ENCODE measurements around the gene KRTAP5-11.
"Not testable (repeated sequence)": the region's sequence is repeated elsewhere in the genome, so short reads cannot be mapped to it uniquely, and the experiment has no call there.

The KRTAP5-11 gene

GRCh38 chr11:71582309-71582895 is at the start of gene KRTAP5-11:
Gene KRTAP5-11 (minus strand): TSS chr11:71582875. CDS start chr11:71582837, 38 bp downstream.
- no peak for DNase-seq

GRCh38 chr11:71631551-71631950 is 48.9 kb upstream of the KRTAP5-11 start:
- DNase-seq, result not testable (repeated sequence)

- not testable (repeated sequence) for DNase-seq
Measured at GRCh38 chr11:71630071-71630470, 47.4 kb upstream of the KRTAP5-11 start.

- DNase-seq, result not testable (repeated sequence)
Measured at GRCh38 chr11:71628943-71629342, 46.3 kb upstream of the KRTAP5-11 start.

GRCh38 chr11:71623226-71623625 is 40.6 kb upstream of the KRTAP5-11 start:
- DNase-seq, result not testable (repeated sequence)

GRCh38 chr11:71622561-71622960 is 39.9 kb upstream of the KRTAP5-11 start:
- not testable (repeated sequence) for DNase-seq

GRCh38 chr11:71615003-71615402 is 32.3 kb upstream of the KRTAP5-11 start:
- not testable (repeated sequence) for DNase-seq

- DNase-seq, result not testable (repeated sequence)
Measured at GRCh38 chr11:71614366-71614917, 31.8 kb upstream of the KRTAP5-11 start.

GRCh38 chr11:71613931-71614330 is 31.3 kb upstream of the KRTAP5-11 start:
- DNase-seq, result not testable (repeated sequence)

- DNase-seq, result not testable (repeated sequence)
Measured at GRCh38 chr11:71611218-71611910, 28.7 kb upstream of the KRTAP5-11 start.

- DNase-seq, result not testable (repeated sequence)
Measured at GRCh38 chr11:71608272-71608671, 25.6 kb upstream of the KRTAP5-11 start.

GRCh38 chr11:71607520-71608216 is 25.0 kb upstream of the KRTAP5-11 start:
- not testable (repeated sequence) for DNase-seq

- DNase-seq, result not testable (repeated sequence)
Measured at GRCh38 chr11:71606853-71607519, 24.3 kb upstream of the KRTAP5-11 start.

GRCh38 chr11:71604798-71605488 is 22.3 kb upstream of the KRTAP5-11 start:
- DNase-seq, result not testable (repeated sequence)

GRCh38 chr11:71603221-71603620 is 20.5 kb upstream of the KRTAP5-11 start:
- not testable (repeated sequence) for DNase-seq

GRCh38 chr11:71589546-71589920 is 6.9 kb upstream of the KRTAP5-11 start:
- DNase-seq, result not testable (repeated sequence)

- not testable (repeated sequence) for DNase-seq
Measured at GRCh38 chr11:71588822-71589545, 6.3 kb upstream of the KRTAP5-11 start.

GRCh38 chr11:71588314-71588713 is 5.6 kb upstream of the KRTAP5-11 start:
- not testable (repeated sequence) for DNase-seq

- not testable (repeated sequence) for DNase-seq
Measured at GRCh38 chr11:71585673-71586072, 3.0 kb upstream of the KRTAP5-11 start.

GRCh38 chr11:71582969-71583368 is 294 bp upstream of the KRTAP5-11 start:
- DNase-seq, result not testable (repeated sequence)

GRCh38 chr11:71581826-71582225 is 849 bp downstream of the KRTAP5-11 start:
- no peak for DNase-seq

Measured in SHP77 treated with DMSO at 0.1 percent for 48 hours (cell line).